Endothelial cell of hepatic sinusoid (primary cell): Measurements from ENCODE around the gene PPARGC1A.

Source experiments
- in situ Hi-C: cut with HindIII; loops from 2 replicates; pipeline ENCODE4 v1.10.0; 2017; ENCODE audit warnings: low sequenced_read_pairs

The PPARGC1A gene

GRCh38 chr4:23915459-23916132, 25.7 kb upstream of the PPARGC1A start:
- in situ Hi-C loops = no loop called here

DNA sequence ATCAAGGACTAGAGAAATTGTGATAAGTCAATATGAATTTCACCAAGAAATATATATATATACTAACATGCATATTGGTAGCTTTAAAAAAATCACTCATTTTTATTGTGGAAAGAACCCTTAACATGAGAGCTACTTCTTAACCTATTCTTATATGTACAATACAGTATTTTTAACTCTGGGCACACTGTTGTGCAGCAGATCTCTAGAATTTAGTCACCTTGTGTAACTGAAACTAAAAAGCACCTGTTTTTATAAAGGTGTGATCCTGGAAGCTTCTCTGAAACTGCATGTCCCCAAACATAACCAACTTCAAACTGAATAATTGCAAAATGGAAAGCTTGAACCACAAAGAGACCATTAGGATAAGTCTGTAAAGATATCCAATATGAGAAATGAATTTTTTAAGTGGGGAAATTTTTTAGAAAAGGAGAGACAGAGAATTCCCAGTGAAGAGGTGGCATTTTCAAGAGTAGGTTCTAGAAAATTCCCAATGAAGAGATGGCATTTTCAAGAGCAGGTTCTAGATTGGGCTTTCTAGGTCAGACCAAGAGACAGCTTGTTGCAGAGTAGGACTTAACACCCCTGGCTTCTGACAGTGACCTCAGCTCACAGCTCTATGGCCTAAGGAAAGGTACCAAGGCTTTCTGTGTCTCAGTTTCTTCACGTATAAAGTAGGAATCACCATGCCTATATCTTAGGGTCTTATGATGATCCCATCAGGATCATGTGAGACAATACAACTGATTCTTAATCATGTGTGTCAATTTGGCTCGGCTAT, 22.0 kb upstream of the PPARGC1A start:
- in situ Hi-C loops = no loop called here

- in situ Hi-C loops = no loop called here
Observed at GRCh38 chr4:23909671-23910070, 19.8 kb upstream of the PPARGC1A start.

GRCh38 chr4:23906839-23907238, 17.0 kb upstream of the PPARGC1A start:
- in situ Hi-C loops = no loop called here

DNA sequence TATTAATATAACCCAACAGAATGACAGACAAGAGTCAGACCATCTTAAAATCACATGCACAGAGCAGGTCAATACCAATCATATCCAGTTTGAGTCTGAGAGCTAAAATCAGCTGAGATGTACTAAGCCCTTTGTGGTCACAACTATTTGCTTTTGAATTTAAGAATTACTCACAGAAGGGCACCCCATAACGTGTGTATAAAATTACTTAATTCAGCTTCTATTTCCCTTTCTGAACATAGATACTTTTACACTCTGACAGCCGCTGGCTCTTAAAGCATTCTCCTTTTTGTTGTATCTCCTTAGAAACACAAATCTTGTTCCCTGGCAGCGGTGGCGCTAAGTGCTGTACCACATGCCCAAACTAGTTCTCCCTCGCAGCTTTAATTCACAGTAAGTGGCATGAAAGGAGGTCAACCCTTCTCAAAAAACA, 14.8 kb upstream of the PPARGC1A start:
- in situ Hi-C loops = no loop called here

DNA sequence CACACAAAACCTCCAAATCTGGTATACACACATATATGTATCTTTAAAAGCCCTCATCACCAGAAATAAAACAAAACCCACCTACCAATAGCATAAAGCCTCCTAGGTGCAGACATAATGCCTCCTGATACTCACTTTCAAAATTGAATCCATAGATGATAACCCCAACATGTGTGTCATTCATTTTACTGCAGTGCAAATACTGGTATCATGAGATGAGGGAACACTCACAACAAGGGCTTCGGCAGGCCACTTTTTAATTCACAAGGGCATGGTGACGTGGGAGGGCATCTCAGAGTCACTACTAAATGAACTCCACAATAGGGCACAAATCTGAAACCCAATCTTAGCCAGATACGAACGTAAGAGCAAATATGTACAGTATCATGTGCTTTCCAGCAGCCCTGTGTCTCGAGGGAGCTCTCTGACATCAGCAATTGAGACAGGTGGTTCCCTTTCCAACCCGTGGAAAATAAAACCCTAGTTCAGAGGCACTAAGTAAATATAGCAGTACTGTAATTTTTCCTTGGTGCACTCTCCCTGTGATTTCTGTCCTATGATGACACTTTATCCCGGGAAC, 14.1 kb upstream of the PPARGC1A start:
- in situ Hi-C loops = no loop called here

GRCh38 chr4:23902222-23902804, 12.5 kb upstream of the PPARGC1A start:
- in situ Hi-C loops = no loop called here

DNA sequence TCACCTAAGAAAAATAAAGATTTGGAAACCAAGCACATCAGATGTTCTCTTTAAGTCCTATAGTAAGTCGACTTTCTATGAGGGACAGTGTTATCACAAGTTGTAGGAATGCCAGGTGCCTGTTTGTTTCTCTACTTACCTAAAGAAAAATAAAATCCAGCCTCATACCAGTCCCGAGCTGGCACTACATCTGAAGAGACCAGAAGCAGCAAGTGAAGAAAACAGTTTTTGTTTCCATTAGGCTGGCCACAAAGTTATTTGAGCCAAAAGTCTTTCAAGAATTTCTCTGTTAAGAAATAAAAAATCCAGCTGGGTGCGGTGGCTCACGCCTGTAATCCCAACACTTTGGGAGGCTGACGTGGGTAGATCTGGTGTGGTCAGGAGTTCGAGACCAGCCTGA, 10.8 kb upstream of the PPARGC1A start:
- in situ Hi-C loops = no loop called here

DNA sequence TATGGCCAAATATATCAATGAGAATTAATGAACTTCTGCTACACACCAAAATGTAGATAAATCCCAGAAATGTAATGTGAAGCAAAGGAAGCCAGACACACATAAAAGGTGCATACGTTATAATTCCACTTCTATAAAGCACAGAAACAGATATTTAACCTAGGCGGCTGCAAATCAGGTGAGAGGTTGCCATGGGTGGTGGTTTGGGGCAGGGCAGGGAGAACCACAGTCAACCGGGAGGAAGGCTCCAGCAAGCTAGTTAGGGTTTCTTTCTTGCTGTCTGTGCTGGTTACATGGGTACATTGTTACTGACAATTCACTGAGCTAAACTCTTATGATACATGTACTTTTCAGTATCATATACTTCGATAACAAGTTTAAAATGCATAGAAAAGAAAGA, 9.7 kb upstream of the PPARGC1A start:
- in situ Hi-C loops = no loop called here

GRCh38 chr4:23897564-23898109, 7.8 kb upstream of the PPARGC1A start:
- in situ Hi-C loops = no loop called here

DNA sequence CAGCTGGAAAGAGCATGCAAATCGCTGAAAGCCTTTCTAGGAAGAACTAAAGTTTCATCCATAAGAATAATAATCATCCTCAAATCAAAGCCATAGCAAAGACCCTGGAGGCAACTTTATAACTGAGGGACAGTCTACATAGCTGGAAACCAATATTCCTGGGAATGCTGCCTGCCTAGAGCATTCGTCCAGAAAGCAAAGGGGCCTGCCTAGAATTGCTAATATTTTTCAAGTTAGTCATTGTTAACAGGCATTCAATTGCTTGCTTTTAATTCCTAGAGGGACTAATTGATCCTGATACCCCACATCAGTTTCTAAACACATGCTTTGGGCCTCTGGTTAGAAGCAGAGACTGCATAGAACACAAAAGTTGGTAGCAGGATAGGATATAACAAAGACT, 4.2 kb upstream of the PPARGC1A start:
- in situ Hi-C loops = no loop called here

- in situ Hi-C loops = no loop called here
Observed at GRCh38 chr4:23891064-23891421, 1.2 kb upstream of the PPARGC1A start.

GRCh38 chr4:23890369-23891063, 669 bp upstream of the PPARGC1A start:
- in situ Hi-C loops = no loop called here

- in situ Hi-C loops = no loop called here
Observed at GRCh38 chr4:23889391-23889790, 456 bp downstream of the PPARGC1A start.

- in situ Hi-C loops = no loop called here
Observed at GRCh38 chr4:23888421-23889319, 1.2 kb downstream of the PPARGC1A start.

- in situ Hi-C loops = no loop called here
Observed at GRCh38 chr4:23887989-23888388, 1.9 kb downstream of the PPARGC1A start.

DNA sequence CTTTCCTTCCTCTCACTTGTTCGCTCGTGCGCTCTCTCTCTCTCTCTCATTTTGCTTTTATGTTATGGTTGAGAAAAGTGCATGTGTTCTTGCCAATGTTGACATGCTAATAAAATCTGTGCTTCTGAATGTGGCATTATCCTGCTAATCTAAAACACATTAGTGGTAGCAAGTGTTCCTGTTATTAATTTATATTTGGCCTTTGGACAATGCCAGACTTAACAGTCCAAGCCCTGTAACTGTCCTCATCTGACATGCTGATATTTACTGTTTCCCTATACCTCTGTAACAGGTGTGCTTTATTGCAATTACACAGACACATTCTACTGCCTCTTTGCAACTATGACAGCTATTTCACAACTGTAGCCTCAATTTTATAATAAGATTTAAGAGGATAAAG, 2.7 kb downstream of the PPARGC1A start:
- in situ Hi-C loops = no loop called here

DNA sequence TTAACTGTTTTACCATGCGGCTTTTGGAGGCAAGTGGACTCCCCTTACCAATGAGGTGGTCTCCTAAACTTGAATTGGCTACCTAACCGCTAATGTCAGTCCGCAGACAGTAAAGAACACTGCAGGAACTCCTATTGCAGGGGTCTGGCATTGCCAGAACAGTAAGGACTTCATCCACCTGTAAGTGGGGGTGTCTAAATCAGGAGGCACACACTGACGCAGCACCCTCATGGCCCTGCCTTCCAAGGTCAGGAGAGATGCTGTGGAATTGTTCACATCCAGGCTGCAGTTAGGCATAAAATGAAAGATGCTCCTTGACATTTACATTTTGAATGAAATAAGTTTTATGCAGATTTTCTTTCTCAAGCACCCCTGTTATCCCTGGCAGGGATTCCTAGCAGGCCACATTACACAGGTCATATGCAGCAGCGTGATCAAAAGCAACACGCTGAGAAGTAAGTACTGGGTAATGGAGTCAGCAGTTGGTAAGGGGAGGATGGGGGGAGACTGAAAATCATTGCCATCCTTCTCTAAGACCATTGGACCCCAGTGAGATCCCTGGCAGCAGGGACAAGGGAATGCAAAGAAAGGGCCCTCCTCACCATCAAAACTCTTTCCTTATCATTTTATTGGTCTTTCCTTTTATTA, 3.8 kb downstream of the PPARGC1A start:
- in situ Hi-C loops = no loop called here

DNA sequence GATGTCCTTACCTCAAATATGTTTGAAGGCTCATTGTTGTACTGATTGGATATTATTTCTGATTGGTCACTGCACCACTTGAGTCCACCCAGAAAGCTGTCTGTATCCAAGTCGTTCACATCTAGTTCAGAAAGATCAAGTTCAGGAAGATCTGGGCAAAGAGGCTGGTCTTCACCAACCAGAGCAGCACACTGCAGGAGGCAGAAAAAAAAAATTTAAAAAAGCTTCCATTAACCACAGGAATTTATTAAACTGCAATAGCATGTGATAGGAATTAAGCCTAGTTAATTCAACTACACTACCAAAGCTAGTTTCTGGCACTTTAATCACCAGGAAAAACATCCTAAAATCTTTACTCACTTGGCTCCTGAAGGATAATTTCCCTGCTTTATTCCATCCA, 5.1 kb downstream of the PPARGC1A start:
- in situ Hi-C loops = no loop called here
